GM08714 (cell line): Measurements from ENCODE around the gene CEBPB.

Experiments used
- H3K4me3 ChIP-seq: fragments of 200-500 bp; sonication (Bioruptor generic); 2 replicates; pipeline ENCODE4 v1.5.1; 2014; ENCODE audit warnings: mild to moderate bottlenecking, low read length, inconsistent platforms
- ZNF274 ChIP-seq: IDR thresholded peaks from 2 replicates; pipeline ENCODE4 v1.6.1; 2012; ENCODE audit warnings: mild to moderate bottlenecking, low read depth, low read length

The CEBPB gene

DNA sequence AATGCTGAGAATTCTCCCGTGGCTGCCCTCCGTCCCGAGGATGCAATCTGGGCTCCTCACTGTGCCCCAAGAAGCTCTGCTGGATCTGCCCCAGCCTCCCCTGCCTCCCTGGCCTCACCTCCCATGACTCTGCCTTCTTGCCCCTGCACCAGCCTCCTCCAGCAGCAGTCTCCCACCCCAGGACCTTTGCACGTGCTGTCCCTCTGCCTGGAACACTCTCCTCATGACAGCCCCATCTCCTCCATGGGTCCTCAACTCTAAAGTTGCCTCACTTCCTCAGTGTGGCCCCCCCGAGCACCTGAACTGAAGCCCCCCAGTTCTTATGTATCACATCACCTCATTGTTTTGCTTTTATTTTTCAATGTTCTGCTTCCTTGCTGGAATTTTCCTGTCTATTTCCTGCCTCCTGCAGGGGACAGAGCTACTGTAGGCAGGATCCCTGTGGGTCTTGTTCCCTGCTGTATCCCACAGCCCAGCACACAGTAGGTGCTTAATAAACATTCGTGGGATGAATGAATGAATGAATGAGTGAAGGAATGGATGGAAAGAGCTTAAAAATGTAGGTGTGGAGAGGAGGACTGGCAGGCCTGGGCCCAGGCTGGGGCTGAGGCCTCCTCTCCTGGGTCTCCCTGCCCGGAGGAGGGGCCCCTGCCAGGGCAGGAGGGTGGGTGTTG is 42.2 kb downstream of the CEBPB start:
- no peak for TF ChIP-seq ZNF274
- no peak overlapping the region for H3K4me3 ChIP-seq

DNA sequence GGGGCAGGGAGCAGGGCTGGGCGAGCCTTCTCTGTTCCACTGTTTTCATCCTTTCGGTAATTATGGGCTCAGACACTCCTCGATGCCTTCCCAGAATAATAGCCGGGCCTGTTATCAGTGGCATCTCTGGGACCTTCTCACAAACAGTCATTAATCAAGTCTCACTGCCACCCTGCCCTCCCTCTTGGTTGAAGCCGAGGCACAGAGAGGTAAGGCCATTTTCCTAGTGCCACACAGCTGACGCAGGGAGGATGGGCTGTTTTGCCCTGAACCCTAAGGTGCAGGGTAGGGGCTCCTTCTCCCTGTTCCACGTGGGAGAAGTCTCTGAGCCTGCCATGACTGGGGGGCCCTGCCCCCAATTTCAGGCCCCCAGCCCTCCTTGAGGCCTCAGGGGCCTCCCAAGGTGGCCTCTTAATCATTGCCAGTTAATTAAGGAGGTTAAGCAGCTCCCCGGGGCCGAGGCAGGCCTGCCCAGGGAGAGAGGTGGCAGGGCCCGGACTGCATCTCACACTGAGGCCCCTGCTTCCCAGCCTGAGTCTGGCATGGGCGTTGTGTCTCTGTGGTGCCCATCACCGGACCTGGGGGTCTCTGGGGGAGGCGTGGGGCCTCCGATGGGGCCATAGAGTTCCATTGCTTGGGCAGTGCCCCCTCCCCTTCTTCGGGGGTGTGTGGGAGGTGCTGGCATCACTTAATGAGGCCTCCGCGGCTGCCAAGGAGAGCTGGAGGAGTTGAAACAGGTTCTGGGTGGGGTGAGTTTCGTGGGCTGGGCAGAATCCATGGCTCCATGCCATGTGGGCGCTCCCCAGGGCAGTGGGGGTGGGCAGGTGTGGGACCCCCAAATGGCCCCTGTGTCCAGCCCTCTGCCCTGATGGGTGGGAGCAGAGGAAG is 42.9 kb downstream of the CEBPB start:
- TF ChIP-seq ZNF274, result no peak
- H3K4me3 ChIP-seq, result no peak overlapping the region

DNA sequence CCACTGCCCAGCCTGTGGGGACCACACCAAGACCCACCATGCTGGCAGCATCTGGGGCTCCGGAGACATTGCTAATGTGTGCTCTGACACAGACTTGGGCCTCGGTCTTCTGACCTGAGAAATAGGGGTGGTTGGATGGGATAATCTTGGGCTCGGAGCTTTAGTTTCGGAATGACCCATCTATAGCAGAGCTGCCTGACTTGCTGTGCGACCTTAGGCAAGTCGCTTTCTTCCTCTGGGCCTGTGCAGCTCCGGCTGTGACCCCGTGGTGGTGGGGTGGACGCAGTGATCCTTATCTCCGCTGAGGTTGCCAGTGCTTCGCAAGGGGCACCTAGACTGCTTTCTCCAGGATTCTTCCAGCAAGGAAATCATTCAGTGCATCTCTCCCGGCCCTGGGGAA is 43.7 kb downstream of the CEBPB start:
- no peak overlapping the region for H3K4me3 ChIP-seq
- no peak for TF ChIP-seq ZNF274

DNA sequence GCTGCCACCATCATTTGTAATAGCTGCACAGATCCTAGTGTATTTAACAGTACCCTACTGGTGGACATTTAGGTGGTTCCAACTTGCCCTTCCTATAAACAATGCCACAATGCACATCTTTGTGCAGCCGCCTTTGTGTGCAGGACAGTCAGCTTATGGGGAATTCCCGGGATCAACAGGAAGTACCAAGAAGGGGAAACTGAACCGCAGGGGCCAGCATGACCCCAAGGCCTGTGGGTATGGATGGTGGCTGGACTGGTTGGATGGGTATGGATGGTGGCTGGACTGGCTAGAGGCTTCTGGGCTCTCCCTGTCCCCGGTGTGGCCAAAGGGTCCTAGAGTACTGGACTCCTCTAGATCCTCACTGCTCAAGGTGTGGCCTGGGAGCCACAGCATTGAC is 46.7 kb downstream of the CEBPB start:
- H3K4me3 ChIP-seq, result no peak overlapping the region

DNA sequence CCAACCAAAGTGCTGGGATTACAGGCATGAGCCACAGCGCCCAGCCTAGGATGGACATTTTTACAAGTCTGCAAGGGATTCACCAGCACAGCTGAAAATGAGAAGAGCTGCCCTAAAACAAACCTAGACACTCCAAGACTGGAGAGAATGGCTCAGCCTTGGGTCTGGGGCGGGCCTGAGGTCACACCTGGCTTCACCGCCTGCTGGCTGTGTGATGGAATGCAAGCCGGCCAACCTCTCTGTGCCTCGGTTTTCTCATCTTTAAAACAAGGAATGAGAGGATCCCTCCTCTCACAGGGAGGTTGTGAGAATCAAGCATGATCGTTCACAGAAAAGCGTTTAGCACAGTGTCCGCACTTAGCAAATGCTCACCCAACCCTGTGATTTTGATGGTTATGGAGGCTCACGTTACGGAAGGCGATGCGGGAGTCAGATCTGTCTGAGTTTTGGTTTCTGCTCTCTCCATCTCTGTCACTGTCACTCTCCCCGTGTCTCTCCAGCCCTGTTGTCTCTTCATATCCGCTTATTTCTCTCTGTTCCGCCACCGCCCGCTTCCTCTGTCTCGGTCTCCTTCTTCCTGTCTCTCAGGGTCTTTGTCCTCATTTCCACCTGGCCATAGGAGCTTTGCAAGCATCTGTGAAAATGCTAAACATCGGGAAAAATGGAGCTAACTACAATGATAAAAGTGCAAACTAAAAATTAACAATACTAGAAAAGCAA is 47.6 kb downstream of the CEBPB start:
- H3K4me3 ChIP-seq, result no peak overlapping the region

More for the DNA sequence above, 46.7 kb downstream of the CEBPB start:
- TF ChIP-seq ZNF274, result no peak

GRCh38 chr20:50240092-50240491 is 49.5 kb downstream of the CEBPB start:
- no peak overlapping the region for H3K4me3 ChIP-seq

More for the DNA sequence above, 47.6 kb downstream of the CEBPB start:
- TF ChIP-seq ZNF274, result no peak

DNA sequence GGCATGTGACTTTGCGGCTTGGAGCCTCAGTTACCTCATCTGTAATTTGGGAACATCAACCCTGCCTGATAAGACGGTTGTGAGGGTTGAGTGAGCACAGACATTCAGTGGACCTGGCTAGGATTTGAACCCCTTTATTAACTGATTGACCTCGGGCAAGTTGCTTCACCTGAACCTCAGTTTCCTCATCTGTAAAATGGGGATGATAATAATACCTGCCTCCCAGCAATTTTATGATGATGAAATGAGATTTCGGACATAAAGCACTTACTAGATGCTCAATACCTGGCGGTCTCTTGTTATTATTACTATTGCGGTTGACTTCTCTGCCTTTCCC is 51.5 kb downstream of the CEBPB start:
- H3K4me3 ChIP-seq, result no peak overlapping the region
- TF ChIP-seq ZNF274, result no peak

More at GRCh38 chr20:50240092-50240491, 49.5 kb downstream of the CEBPB start:
- no peak for TF ChIP-seq ZNF274
